NT2/D1 (cell line): ENCODE results near the gene FAF1.

Source experiments
- SUZ12 ChIP-seq: IDR thresholded peaks from 2 replicates; pipeline ENCODE4 v1.6.1; 2011; ENCODE audit not compliant: insufficient read length, insufficient read depth; ENCODE audit errors: extremely low read depth
- ZNF274 ChIP-seq: IDR thresholded peaks from 2 replicates; pipeline ENCODE4 v1.6.1; 2011; ENCODE audit warnings: mild to moderate bottlenecking, low read depth, low read length

- no peak for TF ChIP-seq ZNF274
- no peak for TF ChIP-seq SUZ12
These were observed 395.6 kb downstream of the FAF1 start for GRCh38 chr1:50564417-50564816.
